Neural progenitor cell (in vitro differentiated cells): Measurements from ENCODE around the gene ASB4.

Experiments used
- CTCF ChIP-seq: fragments of 200-600 bp; sonication (generic); IDR thresholded peaks from 2 replicates; pipeline ENCODE4 v1.5.1; 2017; ENCODE audit warnings: antibody characterized with exemption, mild to moderate bottlenecking
- EZH2phosphoT487 ChIP-seq: fragments of 200-600 bp; sonication (generic); IDR thresholded peaks from 2 replicates; pipeline ENCODE4 v1.6.1; 2017; ENCODE audit warnings: antibody characterized with exemption

- no peak for TF ChIP-seq CTCF
- no peak for TF ChIP-seq EZH2phosphoT487
These were observed 42.1 kb downstream of the ASB4 start for GRCh38 chr7:95527776-95528250.
